NCI-H748 treated with DMSO at 0.1 percent for 48 hours (cell line): ENCODE data around the gene CER1.
"Not testable (repeated sequence)": the region's sequence is repeated elsewhere in the genome, so short reads cannot be mapped to it uniquely, and the experiment has no call there.

Experiments used
- DNase-seq: peaks from one replicate; lab custom pipeline; 2025; lab: John Stamatoyannopoulos, UW

CER1 gene

GRCh38 chr9:14715102-14715501 is 7.4 kb downstream of the CER1 start:
- DNase-seq, result no peak

GRCh38 chr9:14713187-14713767 is 9.3 kb downstream of the CER1 start:
- no peak for DNase-seq

DNA sequence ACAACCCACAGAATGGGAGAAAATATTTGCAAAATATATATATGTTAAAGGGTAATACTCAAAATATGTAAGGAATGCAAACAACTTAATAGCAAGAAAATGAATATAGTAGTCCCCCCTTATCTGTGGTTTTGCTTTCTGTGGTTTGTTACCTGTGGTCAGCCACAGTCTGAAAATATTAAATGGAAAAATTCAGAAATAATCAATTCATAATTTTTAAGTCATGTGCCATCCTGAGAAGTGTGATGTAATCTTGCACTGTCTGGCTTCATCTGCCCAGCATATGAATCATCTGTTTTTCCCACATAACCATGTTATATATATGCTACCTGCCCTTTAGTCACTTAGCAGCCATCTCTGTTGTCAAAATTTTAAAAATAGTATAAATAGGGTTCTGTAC is 11.7 kb downstream of the CER1 start:
- DNase-seq, result no peak

GRCh38 chr9:14706530-14707140 is 15.9 kb downstream of the CER1 start:
- no peak for DNase-seq

DNA sequence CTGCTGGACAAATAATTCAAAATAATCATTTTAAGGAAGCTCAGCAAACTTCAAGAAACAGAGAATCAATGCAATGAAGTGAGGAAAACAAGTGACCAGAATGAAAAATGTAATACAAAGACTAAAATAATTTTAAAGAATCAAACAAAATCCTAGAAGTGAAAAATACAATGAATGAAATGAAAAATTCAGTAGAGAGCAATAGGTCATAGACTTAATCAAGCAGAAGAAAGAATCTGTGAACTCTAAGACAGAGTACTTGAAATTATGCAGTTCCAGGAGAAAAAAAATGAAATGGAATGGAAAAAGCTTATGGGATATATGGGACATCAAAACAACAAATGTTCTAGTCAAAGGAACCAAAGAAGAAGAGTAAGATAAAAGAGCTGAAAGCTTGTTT is 17.5 kb downstream of the CER1 start:
- no peak for DNase-seq

DNA sequence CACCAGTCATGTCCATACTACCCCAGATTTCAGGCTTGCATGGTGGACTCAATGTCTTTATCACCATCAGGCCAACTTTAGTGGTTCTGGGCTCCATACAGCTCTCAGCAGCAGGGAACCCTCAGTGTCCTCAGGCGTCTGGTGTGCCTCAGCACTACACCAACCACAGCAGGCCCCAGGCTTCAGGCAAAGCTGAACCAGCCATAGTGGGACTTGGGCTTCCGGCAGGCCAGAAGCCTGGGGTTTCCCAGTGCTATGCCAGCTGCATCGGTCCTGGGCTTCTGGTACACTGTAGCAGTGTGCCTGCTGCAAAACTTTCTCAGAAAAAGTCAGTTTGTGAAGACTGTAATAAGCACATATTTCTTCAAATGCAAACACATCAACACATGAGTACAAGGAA is 18.3 kb downstream of the CER1 start:
- no peak for DNase-seq

DNA sequence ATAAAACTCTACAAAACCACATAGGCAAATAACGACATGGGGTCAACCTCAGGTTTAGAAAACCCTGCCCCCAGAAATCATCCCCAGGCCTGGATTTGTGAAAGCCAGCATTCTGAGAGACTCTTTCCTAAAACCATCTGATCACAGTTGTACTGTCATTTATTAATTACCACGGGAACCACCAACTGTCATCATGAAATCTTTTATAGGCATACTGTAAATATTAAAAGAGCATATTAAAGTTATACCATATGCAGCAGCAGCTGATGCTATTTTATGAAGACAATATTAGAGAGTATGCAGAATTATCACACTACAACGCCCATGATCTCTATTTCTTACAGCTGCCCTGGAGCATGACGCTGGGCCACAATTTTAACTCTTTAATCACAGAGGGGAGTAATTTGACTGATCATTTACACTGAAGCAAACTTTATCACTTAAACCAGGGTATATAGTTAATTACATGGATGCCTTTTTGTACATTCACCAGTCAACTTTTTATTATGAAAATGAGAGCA is 20.3 kb downstream of the CER1 start:
- no peak for DNase-seq

GRCh38 chr9:14693251-14693861 is 29.2 kb downstream of the CER1 start, which contains the start of gene ZDHHC21:
TSS of gene ZDHHC21 (minus strand) at chr9:14693432. CDS start at chr9:14674340, 19,092 bp downstream.
- peak; percentile 40 for DNase-seq

- peak; percentile 40 for DNase-seq
These were observed 29.9 kb downstream of the CER1 start for GRCh38 chr9:14692470-14693250.

GRCh38 chr9:14690948-14691730 is 31.4 kb downstream of the CER1 start:
- no peak for DNase-seq

GRCh38 chr9:14687042-14687719 is 35.4 kb downstream of the CER1 start:
- no peak for DNase-seq

DNA sequence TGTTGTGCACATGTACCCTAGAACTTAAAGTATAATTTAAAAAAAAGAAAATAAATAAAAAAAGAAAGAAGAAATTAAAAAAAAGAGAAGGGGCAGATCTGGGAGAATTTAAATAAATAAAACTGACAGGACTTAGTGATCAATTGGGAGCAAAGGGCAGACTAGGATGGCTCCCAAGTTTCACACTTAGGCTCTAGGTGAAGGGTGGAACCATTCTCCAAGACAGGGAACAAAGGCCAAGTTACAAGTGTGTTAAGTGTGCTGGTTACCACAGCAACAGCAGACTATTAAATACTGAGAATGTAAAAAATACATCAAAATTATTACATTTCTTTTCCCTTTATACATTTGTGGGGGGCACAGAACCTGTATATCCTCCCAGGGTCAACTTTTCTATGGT is 36.4 kb downstream of the CER1 start:
- no peak for DNase-seq

- not testable (repeated sequence) for DNase-seq
These were observed 39.9 kb downstream of the CER1 start for GRCh38 chr9:14682616-14683015.

GRCh38 chr9:14678776-14679175 is 43.8 kb downstream of the CER1 start:
- no peak for DNase-seq

DNA sequence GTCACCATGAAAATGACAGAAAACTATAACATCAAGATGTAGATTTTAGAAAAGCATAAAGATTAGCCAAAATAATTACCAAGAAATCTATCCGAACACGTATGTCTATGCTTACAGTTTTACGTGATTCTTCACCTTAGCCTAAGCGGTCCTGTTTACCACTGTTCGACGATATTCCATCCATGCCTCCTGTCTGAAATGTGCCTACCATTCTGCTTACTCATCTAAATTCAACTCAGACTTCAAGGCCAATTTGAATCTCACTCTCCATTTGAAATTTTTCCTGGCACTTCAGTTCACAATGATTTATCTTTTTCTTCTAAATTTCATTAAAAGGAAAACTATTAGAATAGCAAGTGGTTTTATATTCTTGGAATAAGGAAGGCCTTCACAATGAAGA is 44.7 kb downstream of the CER1 start:
- no peak for DNase-seq

- DNase-seq, result no peak
These were observed 45.1 kb downstream of the CER1 start for GRCh38 chr9:14677396-14677795.

DNA sequence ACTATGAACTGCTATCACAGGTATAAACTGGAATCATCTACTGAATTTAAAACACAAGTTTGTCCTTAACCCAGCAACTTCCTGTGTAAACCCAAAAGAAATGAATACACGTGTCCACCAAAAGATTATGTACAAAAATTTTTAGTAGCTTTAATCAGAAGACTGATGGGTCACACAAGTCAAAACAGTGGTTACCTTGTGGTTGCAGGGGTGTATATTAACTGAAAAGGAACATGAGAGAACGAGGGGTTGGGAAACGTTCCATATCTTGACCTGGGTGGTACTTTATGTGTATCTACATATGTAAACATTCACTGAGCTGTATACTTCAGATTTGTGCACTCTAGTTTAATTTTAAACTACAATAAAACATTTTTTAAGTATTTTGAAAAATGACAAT is 47.9 kb downstream of the CER1 start:
- DNase-seq, result no peak

DNA sequence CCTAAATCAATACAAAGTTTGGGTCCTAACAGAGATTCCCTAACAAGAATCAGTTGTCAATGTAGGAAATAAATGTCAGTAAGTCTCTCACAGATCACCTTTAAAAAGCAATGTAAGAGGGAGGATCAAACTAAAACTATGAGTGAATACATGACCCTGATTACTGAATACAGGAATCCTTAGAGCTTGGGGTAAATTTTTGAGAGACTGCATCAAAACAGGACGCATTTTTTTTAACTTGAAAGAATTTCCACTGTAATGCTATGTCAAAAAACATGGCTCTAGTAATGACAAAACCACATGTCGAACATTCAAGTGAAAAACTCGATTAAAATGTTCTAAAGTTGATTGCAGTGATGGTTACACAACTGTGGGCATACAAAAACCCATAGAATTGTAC is 51.2 kb downstream of the CER1 start:
- no peak for DNase-seq

GRCh38 chr9:14670718-14671117 is 51.8 kb downstream of the CER1 start:
- DNase-seq, result no peak
